ENCODE data around the gene PAFAH1B1.

- TF ChIP-seq CTCF (conservative IDR thresholded peaks at IDR 0.05 in 1 of 2, IDR thresholded peaks at IDR 0.05 in 1 of 2; ENCODE audit: extremely low read depth in 1 of 2, insufficient read depth in 1 of 2, low read depth in 1 of 2, low read length in 2 of 2) (no peak), EZH2 (IDR thresholded peaks at IDR 0.05; ENCODE audit: borderline replicate concordance, low read length) (no peak)
These were observed 108.7 kb downstream of the PAFAH1B1 start for GRCh38 chr17:2701996-2702741.

Data from mammary epithelial cell (primary cell).